Measurements from ENCODE around the gene TTLL5. TPM values are rescaled to one million over a fixed set of nuclear protein-coding genes. Genes with fewer than 3 reads are reported as not detected.
"Not testable (repeated sequence)": the region's sequence is repeated elsewhere in the genome, so short reads cannot be mapped to it uniquely, and the experiment has no call there.

The TTLL5 gene
- total RNA-seq, 4 donors from 2014 or later = 32.4 to 183 (median 40.6) TPM

DNA sequence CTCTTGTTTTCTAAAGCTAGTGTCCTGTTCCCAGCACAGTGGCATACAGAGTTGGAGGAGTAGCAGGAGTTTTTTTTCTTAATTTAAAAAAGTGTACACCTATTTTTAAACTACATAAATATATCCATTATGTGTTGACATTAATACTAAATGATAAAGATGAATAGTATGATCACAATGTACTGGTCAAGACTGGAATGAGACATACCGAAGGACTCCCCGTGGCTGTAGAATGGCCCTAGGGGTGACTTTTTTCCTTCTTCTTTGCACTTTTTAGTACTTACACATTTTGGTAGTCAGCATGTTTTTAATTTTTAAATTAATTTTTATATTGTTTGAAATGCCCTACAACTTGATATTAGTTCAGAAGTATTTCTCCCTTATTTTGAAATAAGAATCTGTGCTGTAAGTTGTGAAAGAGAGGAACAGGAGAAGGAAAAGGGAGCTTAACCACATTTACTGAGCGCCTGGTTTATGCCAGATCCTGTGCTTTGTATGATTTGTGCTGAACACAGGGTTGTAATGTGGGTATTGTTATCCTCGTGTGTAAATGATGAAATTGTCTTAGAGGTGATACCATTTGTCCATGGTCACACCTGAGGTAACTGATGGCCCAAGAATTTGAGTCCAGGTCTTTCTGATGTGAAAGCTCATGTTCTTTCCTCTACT lies 184.2 kb downstream of the TTLL5 start:
- Histone ChIP-seq H3K4me1 (no peaks in the 10 kb centered on the region), H3K27ac (no peak overlapping the region), H3K36me3 (no peaks in the 10 kb centered on the region), H3K9me3 (no peaks in the 10 kb centered on the region), H3K27me3 (no peaks in the 10 kb centered on the region), H3K4me3 (no peak overlapping the region)
- TF ChIP-seq, protein P1, sequence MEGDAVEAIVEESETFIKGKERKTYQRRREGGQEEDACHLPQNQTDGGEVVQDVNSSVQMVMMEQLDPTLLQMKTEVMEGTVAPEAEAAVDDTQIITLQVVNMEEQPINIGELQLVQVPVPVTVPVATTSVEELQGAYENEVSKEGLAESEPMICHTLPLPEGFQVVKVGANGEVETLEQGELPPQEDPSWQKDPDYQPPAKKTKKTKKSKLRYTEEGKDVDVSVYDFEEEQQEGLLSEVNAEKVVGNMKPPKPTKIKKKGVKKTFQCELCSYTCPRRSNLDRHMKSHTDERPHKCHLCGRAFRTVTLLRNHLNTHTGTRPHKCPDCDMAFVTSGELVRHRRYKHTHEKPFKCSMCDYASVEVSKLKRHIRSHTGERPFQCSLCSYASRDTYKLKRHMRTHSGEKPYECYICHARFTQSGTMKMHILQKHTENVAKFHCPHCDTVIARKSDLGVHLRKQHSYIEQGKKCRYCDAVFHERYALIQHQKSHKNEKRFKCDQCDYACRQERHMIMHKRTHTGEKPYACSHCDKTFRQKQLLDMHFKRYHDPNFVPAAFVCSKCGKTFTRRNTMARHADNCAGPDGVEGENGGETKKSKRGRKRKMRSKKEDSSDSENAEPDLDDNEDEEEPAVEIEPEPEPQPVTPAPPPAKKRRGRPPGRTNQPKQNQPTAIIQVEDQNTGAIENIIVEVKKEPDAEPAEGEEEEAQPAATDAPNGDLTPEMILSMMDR (IDR thresholded peaks at IDR 0.05) = no peak
- no peak for TF ChIP-seq POLR2A (IDR thresholded peaks at IDR 0.05)
- no peak for DNase-seq
- intact Hi-C loops (cut with DNase I; ENCODE audit: low total_unique reads) = no loop called here

DNA sequence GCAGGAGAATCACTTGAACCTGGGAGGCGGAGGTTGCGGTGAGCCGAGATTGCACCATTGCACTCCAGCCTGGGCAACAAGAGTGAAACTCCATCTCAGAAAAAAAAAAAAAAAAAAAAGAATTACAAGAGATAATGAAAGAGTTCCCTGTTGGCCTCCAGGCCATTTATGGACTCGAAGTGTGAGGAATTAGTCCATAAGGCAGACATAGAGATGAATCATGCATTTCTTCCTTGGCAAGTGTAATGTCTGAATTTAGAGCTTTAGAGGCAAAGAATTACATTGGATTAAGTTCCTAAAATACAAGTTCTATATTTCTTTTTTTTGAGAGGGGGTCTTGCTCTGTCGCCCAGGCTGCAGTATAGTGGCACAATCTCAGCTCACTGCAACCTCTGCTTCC lies 185.6 kb downstream of the TTLL5 start:
- H3K9me3 ChIP-seq; H3K4me1 ChIP-seq; H3K4me3 ChIP-seq; H3K36me3 ChIP-seq; H3K27me3 ChIP-seq; DNase-seq; intact Hi-C loops (cut with DNase I; ENCODE audit: low total_unique reads); H3K27ac ChIP-seq: not testable (repeated sequence)

DNA sequence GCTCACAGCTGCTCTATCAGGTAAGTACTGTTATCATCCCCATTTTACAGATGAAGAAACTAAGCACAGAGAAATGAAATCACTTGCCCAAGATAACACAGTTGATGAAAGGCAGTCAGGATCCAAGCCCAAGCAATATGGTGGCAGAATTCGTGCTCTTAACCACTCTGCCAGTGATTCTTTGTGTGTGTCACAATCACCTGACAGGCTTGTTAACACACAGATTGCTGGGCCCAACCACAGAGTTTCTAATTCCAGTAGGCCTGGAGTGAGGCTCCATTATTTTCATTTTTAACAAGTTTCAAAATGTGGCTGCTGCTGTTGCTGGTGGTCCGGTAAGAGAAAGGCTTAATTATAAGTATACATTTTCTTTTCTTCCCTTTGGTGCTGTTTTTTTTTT lies 186.5 kb downstream of the TTLL5 start:
- Histone ChIP-seq H3K36me3 (no peaks in the 10 kb centered on the region), H3K27me3 (no peaks in the 10 kb centered on the region), H3K4me3 (no peak overlapping the region), H3K4me1 (no peaks in the 10 kb centered on the region), H3K9me3 (no peaks in the 10 kb centered on the region), H3K27ac (no peak overlapping the region)
- no peak for DNase-seq
- no peak for TF ChIP-seq POLR2A (IDR thresholded peaks at IDR 0.05)
- TF ChIP-seq, protein P1 (IDR thresholded peaks at IDR 0.05) = no peak
- intact Hi-C loops (cut with DNase I; ENCODE audit: low total_unique reads) = no loop called here

DNA sequence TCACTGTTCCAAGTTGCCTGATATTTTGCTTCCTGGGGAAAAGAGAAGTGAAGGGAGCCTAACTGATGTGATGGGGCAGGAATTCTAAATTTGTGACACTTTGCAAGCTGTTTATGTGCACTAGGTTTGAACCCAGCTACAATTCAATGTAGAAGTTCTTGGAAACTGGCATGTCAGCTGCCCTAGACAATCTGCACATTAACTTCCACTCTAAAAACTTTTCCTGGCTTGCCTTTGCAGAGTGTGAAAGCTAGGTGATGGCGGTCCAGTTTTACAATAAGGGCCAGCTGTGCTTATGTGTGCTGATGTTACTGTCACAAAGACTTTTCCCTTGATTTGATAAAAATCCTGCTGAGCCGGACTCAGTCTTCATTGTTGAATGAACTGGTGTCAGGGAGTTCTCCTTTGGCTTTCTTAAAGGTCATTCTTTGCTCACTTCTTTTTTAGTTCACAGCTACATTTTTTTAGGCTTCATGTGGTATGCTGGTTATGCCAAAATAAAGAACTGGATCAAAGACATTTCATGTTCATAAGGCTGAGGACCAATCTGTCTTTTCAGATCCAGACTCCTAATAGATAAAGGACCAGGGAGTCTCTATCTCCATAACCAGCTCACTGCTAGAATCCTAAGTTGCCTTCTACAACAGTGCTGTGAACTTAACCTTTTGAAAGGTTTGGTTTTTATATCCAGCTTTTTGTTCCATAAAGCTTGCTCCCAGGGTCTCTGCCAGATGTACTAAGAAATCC lies 187.3 kb downstream of the TTLL5 start:
- no peak overlapping the region for H3K4me3 ChIP-seq
- intact Hi-C loops (cut with DNase I; ENCODE audit: low total_unique reads) = no loop called here
- no peaks in the 10 kb centered on the region for H3K4me1 ChIP-seq
- no peak for DNase-seq
- H3K27ac ChIP-seq = no peak overlapping the region
- H3K36me3 ChIP-seq = no peaks in the 10 kb centered on the region
- H3K27me3 ChIP-seq = no peaks in the 10 kb centered on the region
- H3K9me3 ChIP-seq = no peaks in the 10 kb centered on the region
- TF ChIP-seq, protein P1 (IDR thresholded peaks at IDR 0.05) = no peak

DNA sequence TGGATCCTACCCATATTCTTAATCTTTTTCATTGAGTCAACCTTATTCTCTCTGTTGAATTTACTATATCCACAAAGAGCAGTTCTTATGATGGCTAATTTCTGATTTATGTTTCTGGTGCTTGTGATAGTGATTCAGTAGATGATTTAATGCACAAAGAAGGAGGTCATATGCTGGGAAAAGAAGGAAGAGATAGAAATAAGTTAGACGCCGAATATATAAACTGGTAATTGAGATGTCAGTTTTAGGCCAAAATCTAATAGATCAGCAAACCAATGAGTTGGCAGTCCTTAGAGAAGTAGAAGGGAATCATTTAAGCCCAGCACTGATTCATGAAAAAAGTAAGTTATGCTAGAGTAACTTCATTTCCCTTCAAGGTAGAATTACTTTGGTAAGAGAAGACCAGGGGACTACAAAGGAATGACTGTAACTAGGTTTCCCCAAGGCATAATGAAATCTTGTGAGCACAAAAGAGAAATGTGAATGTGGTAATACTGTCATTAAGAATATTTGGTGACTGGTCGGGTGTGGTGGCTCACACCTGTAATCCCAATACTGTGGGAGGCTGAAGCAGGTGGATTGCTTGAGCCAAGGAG lies 188.4 kb downstream of the TTLL5 start:
- Histone ChIP-seq H3K27ac (no peak overlapping the region), H3K27me3 (no peaks in the 10 kb centered on the region), H3K4me3 (no peak overlapping the region), H3K36me3 (no peaks in the 10 kb centered on the region), H3K4me1 (no peaks in the 10 kb centered on the region), H3K9me3 (no peaks in the 10 kb centered on the region)
- no peak for DNase-seq
- intact Hi-C loops (cut with DNase I; ENCODE audit: low total_unique reads) = no loop called here
- TF ChIP-seq, protein P1 (IDR thresholded peaks at IDR 0.05) = no peak
- TF ChIP-seq POLR2A (IDR thresholded peaks at IDR 0.05) = no peak
